B cell (primary cell): ENCODE data around the gene DIS3L2.

Experiments
- EZH2 ChIP-seq: IDR thresholded peaks from 2 replicates; pipeline ENCODE4 v1.6.1; 2012; ENCODE audit warnings: borderline replicate concordance, low read depth, mild to moderate bottlenecking, moderate library complexity, low read length; ENCODE audit not compliant: insufficient read depth, poor library complexity, severe bottlenecking
- TF ChIP-seq, protein P1 (sequence below): fragments of 200-600 bp; IDR thresholded peaks from one replicate; pipeline ENCODE4 v1.8.0; 2022; ENCODE audit warnings: antibody characterized with exemption, mild to moderate bottlenecking

DNA sequence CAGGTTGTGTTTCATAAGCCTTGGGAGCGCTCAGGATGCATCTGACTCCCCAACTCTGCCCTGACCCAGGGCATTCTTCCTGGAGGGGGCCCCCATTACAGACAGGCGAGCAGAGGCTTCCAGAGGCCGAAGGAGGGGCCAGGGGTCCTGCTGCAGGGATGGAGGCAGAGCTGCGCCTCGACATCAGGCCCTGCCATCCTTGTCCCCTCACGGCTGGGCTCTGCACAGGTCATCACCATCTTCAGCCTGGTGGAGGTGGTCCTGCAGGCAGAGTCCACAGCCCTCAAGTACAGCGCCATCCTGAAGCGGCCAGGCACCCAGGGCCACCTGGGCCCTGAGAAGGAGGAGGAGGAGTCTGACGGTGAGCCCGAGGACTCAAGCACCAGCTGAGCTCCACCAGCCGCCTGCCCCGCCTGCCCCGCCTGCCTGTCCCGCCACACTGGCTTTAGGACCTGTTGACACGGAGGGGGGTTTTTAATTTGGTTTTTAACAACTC is 374.8 kb downstream of the DIS3L2 start:
- no peak for TF ChIP-seq EZH2
- TF ChIP-seq, protein P1, sequence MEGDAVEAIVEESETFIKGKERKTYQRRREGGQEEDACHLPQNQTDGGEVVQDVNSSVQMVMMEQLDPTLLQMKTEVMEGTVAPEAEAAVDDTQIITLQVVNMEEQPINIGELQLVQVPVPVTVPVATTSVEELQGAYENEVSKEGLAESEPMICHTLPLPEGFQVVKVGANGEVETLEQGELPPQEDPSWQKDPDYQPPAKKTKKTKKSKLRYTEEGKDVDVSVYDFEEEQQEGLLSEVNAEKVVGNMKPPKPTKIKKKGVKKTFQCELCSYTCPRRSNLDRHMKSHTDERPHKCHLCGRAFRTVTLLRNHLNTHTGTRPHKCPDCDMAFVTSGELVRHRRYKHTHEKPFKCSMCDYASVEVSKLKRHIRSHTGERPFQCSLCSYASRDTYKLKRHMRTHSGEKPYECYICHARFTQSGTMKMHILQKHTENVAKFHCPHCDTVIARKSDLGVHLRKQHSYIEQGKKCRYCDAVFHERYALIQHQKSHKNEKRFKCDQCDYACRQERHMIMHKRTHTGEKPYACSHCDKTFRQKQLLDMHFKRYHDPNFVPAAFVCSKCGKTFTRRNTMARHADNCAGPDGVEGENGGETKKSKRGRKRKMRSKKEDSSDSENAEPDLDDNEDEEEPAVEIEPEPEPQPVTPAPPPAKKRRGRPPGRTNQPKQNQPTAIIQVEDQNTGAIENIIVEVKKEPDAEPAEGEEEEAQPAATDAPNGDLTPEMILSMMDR = no peak
